Esophagus squamous epithelium (tissue), 5 donors: ENCODE measurements around the gene DUSP2. TPM values are rescaled to one million over a fixed set of nuclear protein-coding genes. Genes with fewer than 3 reads are reported as not detected.
"Not testable (repeated sequence)": the region's sequence is repeated elsewhere in the genome, so short reads cannot be mapped to it uniquely, and the experiment has no call there.

Source experiments
- DNase-seq: peaks from one replicate; lab custom pipeline; 2025; lab: John Stamatoyannopoulos, UW
- H3K27ac ChIP-seq, 4 donors: fragments of 200-600 bp; sonication (generic); one replicate each; pipeline ENCODE4 v1.5.1; 2016 to 2019; ENCODE audit warnings: mild to moderate bottlenecking in 1 of 4
- H3K27me3 ChIP-seq, 4 donors: fragments of 200-600 bp; sonication (generic); 1 replicate in 3 of 4; 2 replicates in 1 of 4; pipeline versions ENCODE4 v1.5.1 to v1.6.0; 2017 to 2021; ENCODE audit warnings: antibody characterized with exemption in 1 of 4
- H3K36me3 ChIP-seq, 3 donors: fragments of 200-600 bp; sonication (generic); one replicate each; pipeline ENCODE4 v1.5.1; 2016 to 2019
- H3K4me1 ChIP-seq, 3 donors: fragments of 200-600 bp; sonication (generic); one replicate each; pipeline ENCODE4 v1.5.1; 2017 to 2019
- H3K4me3 ChIP-seq, 4 donors: fragments of 200-600 bp; sonication (generic); 1 replicate in 3 of 4; 2 replicates in 1 of 4; pipeline ENCODE4 v1.5.1; 2016 to 2019; ENCODE audit warnings: mild to moderate bottlenecking in 2 of 4, moderate library complexity in 1 of 4
- H3K9me3 ChIP-seq, 3 donors: fragments of 200-600 bp; sonication (generic); one replicate each; pipeline ENCODE4 v1.5.1; 2016 to 2019
- CTCF ChIP-seq, 6 experiments: fragments of 450-650 bp in 4 of 6; fragments of 200-600 bp in 2 of 6; sonication (generic) in 2 of 6; IDR thresholded peaks; one replicate each; pipeline ENCODE4 v1.5.1; 2016 to 2019; ENCODE audit warnings: antibody characterized with exemption in 6 of 6, mild to moderate bottlenecking in 4 of 6, moderate library complexity in 4 of 6
- POLR2A ChIP-seq, 4 donors: fragments of 450-650 bp; IDR thresholded peaks; one replicate each; pipeline ENCODE4 v1.6.1; 2017; ENCODE audit warnings: antibody characterized with exemption in 4 of 4, mild to moderate bottlenecking in 4 of 4, moderate library complexity in 3 of 4
- WGBS, 2 donors: methylation state at CpG; one replicate each; pipeline ENCODE4 v1.1.5; 2018; 5-methylcytosine and 5-hydroxymethylcytosine counted together
- intact Hi-C: fragments of 100-400 bp; cut with DNase I; formaldehyde crosslinking; loops from one replicate; pipeline ENCODE4 v1.15.0; 2022
- total RNA-seq, 4 donors: library from RNA; depleted of rRNA; stranded (reverse); fragments of >200 nt; gene quantifications; one replicate each; pipeline ENCODE4 v1.1.0, GENCODE V29; 2016
- donor health status: DM: yes; HTN: yes; CAD: no.

The DUSP2 gene
- total RNA-seq, 4 donors from 2014 or later = 1.5 to 10.3 (median 5.6) TPM

DNA sequence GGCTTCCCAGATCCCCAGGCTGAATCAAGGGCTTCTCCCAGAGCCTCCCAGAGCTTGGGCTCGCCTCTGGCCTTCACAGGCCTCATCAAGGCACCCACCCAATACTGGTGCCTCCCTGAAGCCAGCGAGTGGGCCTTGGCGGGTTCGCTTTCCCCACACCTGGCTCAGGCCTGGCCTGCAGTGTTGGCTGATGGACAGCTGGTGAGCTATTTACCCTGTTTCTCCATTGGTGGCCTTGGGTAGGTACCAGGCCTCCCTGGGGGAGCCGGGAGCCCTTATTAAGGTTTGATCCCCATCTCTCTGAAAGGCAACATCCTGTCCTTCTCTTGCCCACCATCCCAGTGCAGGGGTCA, 18.2 kb upstream of the DUSP2 start:
- Histone ChIP-seq H3K4me3 (no peak overlapping the region), H3K36me3 (no peaks in the 10 kb centered on the region), H3K27ac (peak overlapping the region in 3 of 4 donors; percentile 22 to 34 (median 25)), H3K9me3 (no peaks in the 10 kb centered on the region), H3K4me1 (peaks cover 0 to 6% (median 0%) of the 10 kb centered on the region in 3 donors), H3K27me3 (peaks cover 0 to 7% (median 0%) of the 10 kb centered on the region in 4 donors)
- TF ChIP-seq POLR2A (IDR thresholded peaks at IDR 0.05) (no peak), CTCF (IDR thresholded peaks at IDR 0.05) (no peak)
- intact Hi-C loops = no loop called here
- no peak for DNase-seq
- WGBS, 2 donors = 57% methylated on average over 1 of the region's 5 CpGs; no CpG with 5 or more reads in 1 of the 2 donors

- WGBS, 2 donors = 30 to 54% methylated on average over 5 of the region's 5 CpGs
- Histone ChIP-seq H3K36me3 (no peaks in the 10 kb centered on the region), H3K27ac (no peak overlapping the region), H3K4me3 (no peak overlapping the region), H3K4me1 (peaks cover 0 to 11% (median 0%) of the 10 kb centered on the region in 3 donors), H3K9me3 (no peaks in the 10 kb centered on the region), H3K27me3 (peaks cover 0 to 22% (median 0%) of the 10 kb centered on the region in 4 donors)
- DNase-seq = no peak
- intact Hi-C loops = no loop called here
- TF ChIP-seq CTCF (IDR thresholded peaks at IDR 0.05) (no peak), POLR2A (IDR thresholded peaks at IDR 0.05) (no peak)
These were observed 16.7 kb upstream of the DUSP2 start for GRCh38 chr2:96161898-96162297.

DNA sequence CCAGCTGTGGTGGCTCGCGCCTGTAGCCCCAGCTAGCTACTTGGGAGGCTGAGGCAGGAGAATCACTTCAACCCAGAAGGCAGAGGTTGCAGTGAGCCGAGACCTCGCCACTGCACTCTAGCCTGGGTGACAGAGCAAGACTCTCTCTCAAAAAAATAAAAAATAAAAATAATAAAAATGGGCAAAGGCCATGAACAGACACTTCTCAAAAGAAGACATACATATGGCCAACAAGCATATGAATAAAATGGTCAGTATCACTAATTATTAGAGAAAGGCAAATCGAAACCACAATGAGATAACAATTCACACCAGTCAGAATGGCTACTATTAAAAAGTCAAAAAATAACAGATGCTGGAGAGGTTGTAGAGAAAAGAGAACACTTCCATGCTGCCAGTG, 15.1 kb upstream of the DUSP2 start:
- WGBS, 2 donors = 75 to 84% methylated on average over 3 to 5 of the region's 5 CpGs
- H3K4me3 ChIP-seq, H3K36me3 ChIP-seq, H3K27ac ChIP-seq, H3K9me3 ChIP-seq, DNase-seq, intact Hi-C loops: not testable (repeated sequence)
- peaks cover 0 to 23% (median 0%) of the 10 kb centered on the region in 4 donors for H3K27me3 ChIP-seq
- H3K4me1 ChIP-seq = peaks cover 0 to 11% (median 0%) of the 10 kb centered on the region in 3 donors

DNA sequence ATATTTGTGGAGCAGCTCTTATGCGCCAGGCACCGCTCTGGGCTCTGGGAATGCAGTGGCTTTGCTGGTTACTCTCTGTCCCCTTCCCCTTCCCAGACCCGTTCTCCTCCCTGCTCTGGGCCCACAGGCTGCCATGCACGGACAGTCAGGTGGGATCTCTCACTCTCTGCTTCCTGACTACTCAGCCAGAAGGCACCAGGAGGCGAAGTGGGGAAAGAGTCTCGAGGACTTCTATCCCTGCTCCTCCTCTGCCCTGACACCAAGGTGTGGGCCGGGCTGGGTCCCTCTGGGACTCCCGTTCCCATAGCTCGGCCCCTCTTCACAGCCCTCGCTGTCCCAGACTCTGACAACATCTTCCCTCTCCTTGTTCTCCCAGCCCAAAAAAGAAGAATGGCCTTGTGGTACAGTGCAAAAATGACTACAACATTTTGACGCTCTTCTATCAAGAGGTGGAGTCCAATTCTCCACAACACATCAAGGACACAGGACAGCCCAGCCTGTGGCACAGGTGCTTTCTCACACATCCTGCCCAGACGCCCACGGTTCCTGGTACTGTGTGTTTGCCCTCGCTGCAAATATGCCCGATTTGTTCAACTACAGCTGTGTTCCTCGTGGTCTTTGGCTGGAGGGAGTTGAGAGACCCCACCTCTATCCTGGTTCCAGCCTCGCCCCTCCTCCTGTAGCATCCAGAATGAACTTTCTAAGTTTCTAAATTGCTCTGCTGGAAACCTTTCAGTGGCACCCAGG, 14.0 kb upstream of the DUSP2 start:
- intact Hi-C loops = no loop called here
- TF ChIP-seq POLR2A (IDR thresholded peaks at IDR 0.05) (no peak), CTCF (IDR thresholded peaks at IDR 0.05) (no peak)
- no peaks in the 10 kb centered on the region for H3K36me3 ChIP-seq
- peaks cover 0 to 11% (median 0%) of the 10 kb centered on the region in 3 donors for H3K4me1 ChIP-seq
- H3K9me3 ChIP-seq = no peaks in the 10 kb centered on the region
- 70 to 76% methylated on average over 15 to 17 of the region's 17 CpGs for WGBS, 2 donors
- DNase-seq = no peak
- no peak overlapping the region for H3K4me3 ChIP-seq
- H3K27ac ChIP-seq = no peak overlapping the region
- H3K27me3 ChIP-seq = peaks cover 0 to 23% (median 0%) of the 10 kb centered on the region in 4 donors

DNA sequence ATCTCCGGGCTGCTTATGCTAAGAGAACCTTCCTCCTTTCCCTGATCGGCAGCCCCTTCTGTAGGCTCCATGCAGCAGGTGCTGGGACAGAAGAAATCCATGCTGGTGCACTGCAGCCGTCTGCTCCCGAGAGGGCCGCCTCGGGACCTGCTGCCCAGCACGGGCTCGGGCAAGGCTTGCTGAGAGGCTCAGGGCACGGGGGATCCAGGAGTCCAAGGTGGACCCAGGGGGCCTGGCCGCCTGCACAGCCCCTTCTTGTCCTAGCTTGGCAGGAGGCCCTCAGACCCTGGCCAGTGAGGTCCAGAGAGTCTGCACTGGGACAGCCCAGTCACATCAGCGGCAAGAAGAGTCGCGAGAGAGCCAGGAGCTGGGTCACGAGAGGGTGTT, 13.3 kb upstream of the DUSP2 start:
- TF ChIP-seq CTCF (IDR thresholded peaks at IDR 0.05) (no peak), POLR2A (IDR thresholded peaks at IDR 0.05) (no peak)
- H3K27me3 ChIP-seq = peaks cover 0 to 23% (median 0%) of the 10 kb centered on the region in 4 donors
- DNase-seq = no peak
- WGBS, 2 donors = 88 to 100% methylated on average over 1 to 4 of the region's 14 CpGs
- no peaks in the 10 kb centered on the region for H3K36me3 ChIP-seq
- H3K4me3 ChIP-seq = no peak overlapping the region
- intact Hi-C loops = no loop called here
- H3K4me1 ChIP-seq = peaks cover 0 to 11% (median 0%) of the 10 kb centered on the region in 3 donors
- H3K9me3 ChIP-seq = no peaks in the 10 kb centered on the region
- H3K27ac ChIP-seq = no peak overlapping the region
